ENCODE results near the gene TTYH3. TPM values are rescaled to one million over a fixed set of nuclear protein-coding genes. Genes with fewer than 3 reads are reported as not detected.
A peak's percentile ranks its signal among the peaks of the same experiment; 100 is the strongest.

The TTYH3 gene
- total and polyA plus RNA-seq, 2 of the 13 experiments (the other 11 are each of a cell fraction or from before 2014, with no cell fraction given), result 26.3 to 50.0 TPM

DNA sequence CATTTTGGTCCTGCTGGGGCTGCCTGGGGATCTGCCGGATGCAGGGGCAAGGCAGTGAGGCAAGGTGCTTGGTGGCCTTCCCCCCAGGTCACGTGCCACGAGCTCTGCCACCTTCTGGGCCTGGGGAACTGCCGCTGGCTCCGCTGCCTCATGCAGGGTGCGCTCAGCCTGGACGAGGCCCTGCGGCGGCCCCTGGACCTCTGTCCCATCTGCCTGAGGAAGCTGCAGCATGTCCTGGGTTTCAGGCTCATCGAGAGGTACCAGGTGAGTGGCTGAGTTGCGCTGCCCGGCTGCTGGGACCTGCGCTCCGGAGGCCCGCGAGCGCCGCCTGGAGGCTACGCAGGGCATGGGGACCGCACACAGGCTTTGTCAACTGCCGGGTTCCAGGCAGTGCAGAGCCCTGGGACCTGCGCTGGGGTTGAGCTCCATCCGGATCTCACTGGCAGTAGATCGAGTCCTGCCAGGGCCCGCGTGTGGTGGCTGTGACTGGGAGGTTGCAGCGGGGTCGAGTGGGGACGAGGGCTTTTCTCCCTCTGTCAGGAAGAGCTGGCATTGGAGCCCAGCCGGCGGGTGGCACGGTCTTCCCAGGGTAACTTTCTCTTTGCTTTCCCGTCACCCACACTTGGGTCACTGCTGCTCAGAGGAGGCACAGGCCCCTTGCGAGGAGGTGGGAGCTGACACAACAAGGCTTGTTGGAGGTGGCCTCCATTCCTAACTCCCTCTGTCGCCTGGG lies 77.9 kb downstream of the TTYH3 start:
- DNase-seq (ENCODE audit: low spot score) (peak; percentile 60), FAIRE-seq (no peak), ATAC-seq (peak; percentile 89)
- no peaks in the 10 kb centered on the region for H3K79me2 ChIP-seq (ENCODE audit: insufficient read depth, low read length)
- H2AFZ ChIP-seq (ENCODE audit: low read length), result no peak overlapping the region
- no peak overlapping the region; the same call in 1 of the 2 replicates for H3K9ac ChIP-seq (ENCODE audit: insufficient read depth, low read depth, low read length)
- BruUV-seq (replicated peaks), result no TSS peak
- ChIA-PET CTCF (ENCODE audit: low intra/inter-chr PET ratio, low total read pairs) (interaction anchor here (1.2 to 2.2 kb wide), 2 partner anchors 38 to 142 kb away, joined by 5 to 15 read pairs; no protein-coding TSS in a partner anchor), POLR2A (interaction anchor here (1.0 to 1.5 kb wide), 3 partner anchors 16 to 48 kb away, joined by 3 to 5 read pairs (median 3); no protein-coding TSS in a partner anchor)
- H3K27ac ChIP-seq (ENCODE audit: extremely low read length, insufficient read depth, low read length), result no peak overlapping the region
- H3K36me3 ChIP-seq (replicated peaks in 1 of 2; ENCODE audit: control insufficient read depth in 1 of 2, insufficient read depth in 2 of 2, low read length in 2 of 2), result no peaks in the 10 kb centered on the region
- WGBS (ENCODE audit: low lambda C conversion rate), result 33% methylated on average over 10 of the region's 35 CpGs
- intact Hi-C loops (cut with micrococcal nuclease; ENCODE audit: unreplicated experiment), result loop anchor here (2.0 kb wide), 1 partner anchor 39 kb away; no protein-coding TSS in a partner anchor
- no peaks in the 10 kb centered on the region; the same call in 1 of the 2 replicates for H4K20me1 ChIP-seq (ENCODE audit: insufficient read depth, low read length)
- peaks cover 0 to 18% of the 10 kb centered on the region in 2 experiments; a peak in 3 of 5 replicates for H3K27me3 ChIP-seq (ENCODE audit: control insufficient read depth in 1 of 2, insufficient read depth in 2 of 2, low read length in 2 of 2)
- peaks cover 28% of the 10 kb centered on the region for H3K4me1 ChIP-seq (ENCODE audit: insufficient read depth, low read length)
- peak overlapping the region; percentile 72 for H3K4me2 ChIP-seq (ENCODE audit: low read depth, low read length)
- in situ Hi-C loops (cut with HindIII; ENCODE audit: extremely low pct_ligation_motif_present, low pct_unique_long_range_greater_than_20kb), result loop anchor here (5.0 kb wide), 1 partner anchor 42 kb away; no protein-coding TSS in a partner anchor
- no peaks in the 10 kb centered on the region for H3K9me3 ChIP-seq (ENCODE audit: low read length)
- H3K4me3 ChIP-seq (replicated peaks in 1 of 3; ENCODE audit: insufficient read depth in 1 of 3, low read depth in 2 of 3, low read length in 3 of 3), result peak overlapping the region in 2 of 3 experiments; percentile 17 to 60; a peak in 4 of 6 replicates
- TF ChIP-seq SNAI1 (CRISPR knock-in tag; IDR thresholded peaks at IDR 0.05; ENCODE audit: borderline replicate concordance) (0 out of 2 replicates have a peak, but pooled peaks have one; percentile 15), FOXK1 (CRISPR knock-in tag; IDR thresholded peaks at IDR 0.05; ENCODE audit: borderline replicate concordance, low read depth) (peak; percentile 33; the same call in 1 of the 2 replicates), HNRNPL (IDR thresholded peaks at IDR 0.05; ENCODE audit: low read depth, low read length) (peak; percentile 58; the same call in 1 of the 2 replicates), NPAS2 (CRISPR knock-in tag; IDR thresholded peaks at IDR 0.05; ENCODE audit: borderline replicate concordance) (no peak), ETV5 (CRISPR knock-in tag; IDR thresholded peaks at IDR 0.05; ENCODE audit: borderline replicate concordance) (0 out of 2 replicates have a peak, but pooled peaks have one; percentile 4), SMC3 (IDR thresholded peaks at IDR 0.05; ENCODE audit: low read length) (peak; percentile 45; the same call in 1 of the 2 replicates), ZNF34 (CRISPR knock-in tag; IDR thresholded peaks at IDR 0.05; ENCODE audit: borderline replicate concordance) (0 out of 2 replicates have a peak, but pooled peaks have one; percentile 60), YY1 (IDR thresholded peaks at IDR 0.05; ENCODE audit: insufficient read depth, insufficient replicate concordance, low read depth, low read length) (peak; percentile 51), NONO (IDR thresholded peaks at IDR 0.05) (no peak), NONO (CRISPR knock-in tag; conservative IDR thresholded peaks at IDR 0.05) (peak; percentile 76), KLF11 (CRISPR knock-in tag; IDR thresholded peaks at IDR 0.05) (0 out of 2 replicates have a peak, but pooled peaks have one; percentile 44)
- TF ChIP-seq, protein P1, sequence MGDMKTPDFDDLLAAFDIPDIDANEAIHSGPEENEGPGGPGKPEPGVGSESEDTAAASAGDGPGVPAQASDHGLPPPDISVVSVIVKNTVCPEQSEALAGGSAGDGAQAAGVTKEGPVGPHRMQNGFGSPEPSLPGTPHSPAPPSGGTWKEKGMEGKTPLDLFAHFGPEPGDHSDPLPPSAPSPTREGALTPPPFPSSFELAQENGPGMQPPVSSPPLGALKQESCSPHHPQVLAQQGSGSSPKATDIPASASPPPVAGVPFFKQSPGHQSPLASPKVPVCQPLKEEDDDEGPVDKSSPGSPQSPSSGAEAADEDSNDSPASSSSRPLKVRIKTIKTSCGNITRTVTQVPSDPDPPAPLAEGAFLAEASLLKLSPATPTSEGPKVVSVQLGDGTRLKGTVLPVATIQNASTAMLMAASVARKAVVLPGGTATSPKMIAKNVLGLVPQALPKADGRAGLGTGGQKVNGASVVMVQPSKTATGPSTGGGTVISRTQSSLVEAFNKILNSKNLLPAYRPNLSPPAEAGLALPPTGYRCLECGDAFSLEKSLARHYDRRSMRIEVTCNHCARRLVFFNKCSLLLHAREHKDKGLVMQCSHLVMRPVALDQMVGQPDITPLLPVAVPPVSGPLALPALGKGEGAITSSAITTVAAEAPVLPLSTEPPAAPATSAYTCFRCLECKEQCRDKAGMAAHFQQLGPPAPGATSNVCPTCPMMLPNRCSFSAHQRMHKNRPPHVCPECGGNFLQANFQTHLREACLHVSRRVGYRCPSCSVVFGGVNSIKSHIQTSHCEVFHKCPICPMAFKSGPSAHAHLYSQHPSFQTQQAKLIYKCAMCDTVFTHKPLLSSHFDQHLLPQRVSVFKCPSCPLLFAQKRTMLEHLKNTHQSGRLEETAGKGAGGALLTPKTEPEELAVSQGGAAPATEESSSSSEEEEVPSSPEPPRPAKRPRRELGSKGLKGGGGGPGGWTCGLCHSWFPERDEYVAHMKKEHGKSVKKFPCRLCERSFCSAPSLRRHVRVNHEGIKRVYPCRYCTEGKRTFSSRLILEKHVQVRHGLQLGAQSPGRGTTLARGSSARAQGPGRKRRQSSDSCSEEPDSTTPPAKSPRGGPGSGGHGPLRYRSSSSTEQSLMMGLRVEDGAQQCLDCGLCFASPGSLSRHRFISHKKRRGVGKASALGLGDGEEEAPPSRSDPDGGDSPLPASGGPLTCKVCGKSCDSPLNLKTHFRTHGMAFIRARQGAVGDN (CRISPR knock-in tag; IDR thresholded peaks at IDR 0.05), result peak; percentile 82
- TF ChIP-seq, protein P2, sequence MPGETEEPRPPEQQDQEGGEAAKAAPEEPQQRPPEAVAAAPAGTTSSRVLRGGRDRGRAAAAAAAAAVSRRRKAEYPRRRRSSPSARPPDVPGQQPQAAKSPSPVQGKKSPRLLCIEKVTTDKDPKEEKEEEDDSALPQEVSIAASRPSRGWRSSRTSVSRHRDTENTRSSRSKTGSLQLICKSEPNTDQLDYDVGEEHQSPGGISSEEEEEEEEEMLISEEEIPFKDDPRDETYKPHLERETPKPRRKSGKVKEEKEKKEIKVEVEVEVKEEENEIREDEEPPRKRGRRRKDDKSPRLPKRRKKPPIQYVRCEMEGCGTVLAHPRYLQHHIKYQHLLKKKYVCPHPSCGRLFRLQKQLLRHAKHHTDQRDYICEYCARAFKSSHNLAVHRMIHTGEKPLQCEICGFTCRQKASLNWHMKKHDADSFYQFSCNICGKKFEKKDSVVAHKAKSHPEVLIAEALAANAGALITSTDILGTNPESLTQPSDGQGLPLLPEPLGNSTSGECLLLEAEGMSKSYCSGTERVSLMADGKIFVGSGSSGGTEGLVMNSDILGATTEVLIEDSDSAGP (CRISPR knock-in tag; IDR thresholded peaks at IDR 0.05; ENCODE audit: borderline replicate concordance), result peak; percentile 70
- TF ChIP-seq, protein P3, sequence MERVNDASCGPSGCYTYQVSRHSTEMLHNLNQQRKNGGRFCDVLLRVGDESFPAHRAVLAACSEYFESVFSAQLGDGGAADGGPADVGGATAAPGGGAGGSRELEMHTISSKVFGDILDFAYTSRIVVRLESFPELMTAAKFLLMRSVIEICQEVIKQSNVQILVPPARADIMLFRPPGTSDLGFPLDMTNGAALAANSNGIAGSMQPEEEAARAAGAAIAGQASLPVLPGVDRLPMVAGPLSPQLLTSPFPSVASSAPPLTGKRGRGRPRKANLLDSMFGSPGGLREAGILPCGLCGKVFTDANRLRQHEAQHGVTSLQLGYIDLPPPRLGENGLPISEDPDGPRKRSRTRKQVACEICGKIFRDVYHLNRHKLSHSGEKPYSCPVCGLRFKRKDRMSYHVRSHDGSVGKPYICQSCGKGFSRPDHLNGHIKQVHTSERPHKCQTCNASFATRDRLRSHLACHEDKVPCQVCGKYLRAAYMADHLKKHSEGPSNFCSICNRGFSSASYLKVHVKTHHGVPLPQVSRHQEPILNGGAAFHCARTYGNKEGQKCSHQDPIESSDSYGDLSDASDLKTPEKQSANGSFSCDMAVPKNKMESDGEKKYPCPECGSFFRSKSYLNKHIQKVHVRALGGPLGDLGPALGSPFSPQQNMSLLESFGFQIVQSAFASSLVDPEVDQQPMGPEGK (CRISPR knock-in tag; IDR thresholded peaks at IDR 0.05), result peak; percentile 37; the same call in 1 of the 2 replicates

All from HepG2 (cell line).